HG03460 (cell line): ENCODE measurements around the gene MLPH.

Experiments used
- ATAC-seq: cut with Tn5 transposase; IDR thresholded peaks from one replicate; pipeline ENCODE4 v1.9.1; 2021; ENCODE audit not compliant: unreplicated experiment

MLPH gene

GRCh38 chr2:237564526-237565131 lies 77.6 kb downstream of the MLPH start:
- no peak for ATAC-seq

DNA sequence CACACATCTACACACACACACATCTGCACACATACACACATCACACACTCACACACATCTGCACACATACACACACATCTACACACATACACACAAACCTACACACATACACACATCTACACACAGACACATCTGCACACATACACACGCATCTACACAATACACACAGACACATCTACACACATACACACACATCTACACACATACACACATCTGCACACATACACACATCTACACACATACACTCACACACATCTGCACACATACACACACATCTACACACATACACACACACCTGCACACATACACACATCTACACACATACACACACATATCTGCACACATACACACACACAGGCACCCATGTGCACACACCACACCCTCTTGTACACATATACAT lies 78.9 kb downstream of the MLPH start:
- no peak for ATAC-seq

- ATAC-seq: no peak
These were observed 79.6 kb downstream of the MLPH start, which contains the start of gene PRLH for GRCh38 chr2:237566401-237567235. TSS of gene PRLH (plus strand) at chr2:237566574. CDS start at chr2:237566574, 0 bp downstream.

GRCh38 chr2:237567276-237568029 lies 80.4 kb downstream of the MLPH start:
- no peak for ATAC-seq

GRCh38 chr2:237568121-237568660 lies 81.1 kb downstream of the MLPH start:
- ATAC-seq: no peak

DNA sequence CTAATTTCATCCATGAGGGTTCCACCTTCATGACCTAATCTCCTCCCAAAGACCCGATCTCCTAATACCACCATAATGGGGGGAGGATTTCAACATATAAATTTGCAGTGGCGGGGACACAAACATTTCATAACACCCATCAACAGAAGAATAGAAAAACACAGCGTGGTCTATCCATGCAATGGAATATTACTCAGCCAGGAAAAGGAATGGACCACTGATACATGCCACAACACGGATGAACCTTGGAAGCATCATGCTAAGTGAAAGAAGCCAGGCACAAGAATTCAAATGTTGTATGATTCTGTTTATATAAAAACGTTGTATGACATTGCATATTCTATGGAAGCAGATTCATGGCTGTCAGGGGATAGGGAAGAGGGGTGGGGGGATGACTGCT lies 82.0 kb downstream of the MLPH start:
- ATAC-seq: no peak

DNA sequence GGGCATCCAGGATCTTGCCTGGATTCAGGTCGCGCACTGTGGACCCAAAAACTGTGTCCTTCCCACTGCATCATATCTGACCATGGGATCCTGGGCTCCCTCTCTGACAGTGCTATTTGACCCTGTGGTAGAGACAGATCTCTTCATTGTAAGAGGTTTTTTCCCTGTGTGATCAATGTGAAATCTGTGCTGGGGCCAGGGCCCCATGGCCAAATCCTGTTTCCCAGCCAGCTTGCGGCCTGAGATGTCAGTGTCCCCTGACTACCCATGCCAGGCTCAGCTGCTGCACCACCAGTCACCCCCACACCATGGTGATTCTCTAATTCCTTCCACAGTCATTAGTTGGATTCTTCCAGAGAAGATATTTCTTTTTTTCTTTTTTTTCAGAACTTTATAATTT lies 82.8 kb downstream of the MLPH start:
- ATAC-seq: no peak

DNA sequence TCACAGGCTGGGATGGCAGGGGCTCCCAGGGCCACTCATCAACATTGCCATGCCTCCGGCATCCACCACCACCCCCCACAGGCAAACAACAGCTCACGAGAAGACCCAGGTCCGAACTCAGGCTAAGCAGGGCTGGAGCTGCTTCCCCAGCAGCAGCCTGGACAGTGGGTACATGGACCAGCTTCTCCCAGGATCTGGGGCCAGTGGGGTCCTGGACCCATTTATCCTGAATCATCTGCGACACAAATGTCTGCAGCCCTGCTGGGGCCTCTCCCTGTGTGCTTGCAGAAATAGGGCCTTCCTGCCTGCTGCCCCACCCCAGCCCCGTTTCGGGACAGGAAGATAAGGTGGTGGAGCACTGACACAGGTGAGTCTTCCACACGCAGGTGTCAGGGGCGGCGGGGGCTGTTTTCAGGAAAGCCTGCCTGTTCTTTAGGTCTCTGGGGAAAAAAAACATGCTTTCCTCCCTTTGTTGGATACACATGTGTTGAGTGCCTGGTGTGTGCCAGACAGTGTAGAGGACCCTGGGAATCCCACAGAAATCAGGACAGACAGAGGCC lies 83.8 kb downstream of the MLPH start:
- ATAC-seq: no peak

DNA sequence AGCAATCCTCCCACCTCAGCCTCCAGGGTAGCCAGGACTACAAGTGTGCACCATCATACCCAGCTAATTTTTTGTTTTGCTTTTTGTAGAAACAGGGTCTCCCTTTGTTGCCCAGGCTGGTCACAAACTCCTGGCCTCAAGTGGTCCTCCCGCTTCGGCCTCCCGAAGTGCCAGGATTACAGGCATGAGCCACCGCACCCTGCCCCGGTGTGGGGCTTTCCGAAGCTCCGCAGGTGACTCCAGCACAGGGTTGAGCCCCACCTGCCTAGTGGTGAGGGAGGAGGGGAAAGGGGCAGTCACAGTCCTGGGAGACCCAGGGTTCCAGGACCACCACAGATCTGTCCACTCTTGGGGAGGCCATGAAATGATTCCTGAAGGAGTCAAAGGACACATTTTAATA lies 84.5 kb downstream of the MLPH start:
- peak; percentile 11 for ATAC-seq

GRCh38 chr2:237572021-237572741 lies 85.1 kb downstream of the MLPH start:
- peak; percentile 86 for ATAC-seq

GRCh38 chr2:237572742-237573101 lies 85.7 kb downstream of the MLPH start:
- ATAC-seq: no peak

- no peak for ATAC-seq
These were observed 86.8 kb downstream of the MLPH start for GRCh38 chr2:237573721-237574415.

- ATAC-seq: no peak
These were observed 87.4 kb downstream of the MLPH start for GRCh38 chr2:237574467-237574866.

DNA sequence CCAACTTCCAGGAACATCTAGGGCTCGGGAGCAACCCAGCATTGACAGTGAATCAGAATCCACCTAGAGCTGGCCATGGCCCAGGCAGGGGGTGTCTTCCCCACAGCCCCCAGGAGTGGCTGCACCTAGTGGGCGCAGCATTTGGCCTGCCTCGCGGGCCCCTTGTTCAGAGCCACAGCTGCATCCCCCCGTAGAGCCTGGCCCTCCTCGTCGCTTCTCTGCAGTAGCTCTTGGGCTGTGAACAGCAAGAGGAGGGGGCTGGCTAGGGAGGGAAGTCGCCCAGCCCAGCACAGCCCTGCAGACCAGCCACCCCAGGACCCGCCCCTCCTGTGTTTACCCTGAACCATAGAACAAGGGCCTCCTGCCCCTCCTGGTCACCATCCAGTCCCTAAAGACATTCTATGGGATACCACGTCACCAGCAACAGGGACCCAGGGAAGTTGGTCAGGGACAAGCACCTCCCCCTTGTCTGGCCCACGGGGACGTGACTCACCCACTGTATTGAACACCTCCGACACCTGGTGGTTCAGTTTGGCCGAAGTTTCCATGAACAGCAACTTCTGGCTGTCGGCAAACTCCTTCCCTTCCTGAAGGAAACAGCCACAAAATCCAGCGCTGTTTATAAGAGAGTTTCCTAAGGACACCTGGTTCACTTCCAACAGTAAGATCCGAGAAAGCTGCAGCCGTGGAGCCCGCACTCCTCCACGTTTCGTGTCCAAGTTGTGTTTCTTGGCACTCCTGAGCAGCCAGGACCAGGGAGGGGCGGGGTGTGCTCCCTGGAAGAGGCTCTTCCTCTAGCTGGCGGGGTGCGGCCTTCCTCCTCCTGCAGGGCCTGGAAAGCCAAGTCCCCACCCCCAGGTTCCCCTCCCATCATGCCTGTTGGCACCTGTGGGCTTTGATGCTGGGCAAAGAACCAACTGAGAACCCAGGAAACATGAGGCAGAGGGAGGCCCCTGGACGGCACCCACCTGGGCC lies 88.1 kb downstream of the MLPH start:
- no peak for ATAC-seq

DNA sequence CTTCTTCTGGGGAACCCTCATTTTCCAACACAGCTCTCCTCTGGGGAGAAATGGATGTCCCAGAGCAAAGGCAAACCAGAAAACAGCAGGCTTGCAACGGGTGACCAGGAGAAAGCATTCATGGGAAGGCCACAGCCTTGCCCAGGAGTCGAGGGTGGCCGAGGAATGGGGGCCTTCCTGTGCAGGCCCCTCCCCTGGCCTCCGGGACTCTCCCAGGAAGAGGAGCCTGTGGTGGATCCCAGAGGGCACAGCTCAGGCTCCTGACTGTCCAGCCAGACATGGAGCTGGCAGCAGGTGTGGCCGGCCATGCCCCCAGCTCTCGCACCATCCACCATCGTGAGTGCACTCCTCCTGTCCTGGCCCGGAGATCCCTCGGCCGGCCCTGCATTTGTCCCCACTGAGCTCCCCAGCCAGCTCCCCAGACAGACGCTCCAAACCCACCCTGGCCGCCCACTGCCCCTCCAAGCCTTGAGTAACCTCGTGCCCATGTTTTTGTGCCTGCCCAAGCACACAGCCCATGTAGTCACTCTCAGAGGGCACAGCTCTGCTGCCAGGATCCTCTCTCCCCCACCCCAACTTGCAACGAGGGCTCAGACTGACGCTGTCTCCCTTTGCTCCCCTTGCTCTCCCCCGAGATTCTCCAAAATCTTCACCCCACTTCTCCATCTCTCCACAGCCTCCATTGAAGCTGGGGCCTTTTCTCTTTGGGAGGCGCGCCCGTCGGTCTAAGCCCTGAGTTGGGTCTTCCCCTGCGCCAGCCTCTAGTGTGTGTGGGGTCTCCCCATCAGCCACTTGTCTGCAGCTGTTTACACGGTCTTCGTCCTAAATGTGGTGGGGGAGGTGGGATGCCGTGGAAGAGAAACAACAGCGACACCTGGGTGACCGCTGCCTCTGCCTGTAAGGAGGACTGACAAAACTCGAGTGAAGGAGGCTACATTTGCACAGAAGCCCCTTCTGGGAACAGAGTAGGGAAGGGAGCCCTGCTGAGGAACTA lies 89.1 kb downstream of the MLPH start:
- no peak for ATAC-seq

DNA sequence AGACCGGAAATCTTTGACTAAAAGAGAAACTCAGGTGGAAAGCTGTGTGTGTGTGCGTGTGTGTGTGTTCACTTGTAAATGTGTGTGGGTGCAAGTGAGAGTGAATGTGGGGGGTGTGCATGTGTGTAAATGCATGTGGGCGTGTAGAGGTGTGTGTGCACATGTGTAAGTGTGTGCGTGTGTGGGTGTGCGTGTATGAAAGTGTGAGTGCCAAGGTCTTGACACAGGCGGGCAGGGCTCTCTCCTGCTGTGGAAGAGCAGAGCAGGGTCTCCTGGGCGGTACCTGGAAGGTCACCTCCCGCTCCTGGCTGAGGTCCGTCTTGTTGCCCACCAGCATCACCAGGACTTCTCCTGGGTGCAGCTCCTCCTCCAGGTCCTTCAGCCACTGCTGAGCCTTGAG lies 89.9 kb downstream of the MLPH start:
- ATAC-seq: no peak

DNA sequence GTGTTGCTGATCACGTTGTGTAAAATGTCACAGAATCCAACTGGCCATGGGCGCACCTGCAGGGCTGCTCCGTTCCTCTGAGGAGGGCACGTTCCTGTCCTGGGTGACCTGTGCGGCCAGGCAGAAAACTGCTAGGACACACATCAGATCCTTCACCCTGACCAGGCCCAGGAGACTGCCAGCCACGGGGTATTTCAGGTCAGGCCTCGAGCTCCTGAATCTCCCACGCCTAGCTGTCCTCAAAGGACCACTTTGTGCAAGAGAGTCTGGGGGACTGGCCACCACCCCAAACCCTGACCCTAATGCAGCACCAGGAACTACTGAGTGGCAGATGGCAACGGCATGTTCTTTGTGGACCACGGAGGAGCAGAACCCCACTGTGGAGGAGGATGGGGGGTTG lies 90.4 kb downstream of the MLPH start:
- ATAC-seq: no peak
